OCI-LY3 (cell line): ENCODE data around the gene RC3H1.

Experiments used
- H2AFZ ChIP-seq: fragments of 200-600, 300-600 bp; shearing (Covaris generic); 2 replicates; pipeline ENCODE4 v1.6.0; 2014; ENCODE audit warnings: antibody characterized with exemption, low read depth, low read length
- H3K27ac ChIP-seq: fragments of 200-600, 300-600 bp; sonication (generic); 2 replicates; pipeline ENCODE4 v1.5.1; 2014; ENCODE audit warnings: mild to moderate bottlenecking, low read length, moderate library complexity, mixed read lengths
- H3K27me3 ChIP-seq: fragments of 200-600, 300-600 bp; sonication (generic); 2 replicates; pipeline ENCODE4 v1.6.1; 2014; ENCODE audit warnings: low read depth, low read length, mixed read lengths
- H3K36me3 ChIP-seq: fragments of 200-600, 300-600 bp; sonication (generic); replicated peaks from 2 replicates; pipeline ENCODE3; 2014; ENCODE audit warnings: low read depth, low read length, mixed read lengths
- H3K4me1 ChIP-seq: fragments of 300-600, 200-600 bp; sonication (generic); 2 replicates; pipeline ENCODE4 v1.6.1; 2014; ENCODE audit warnings: low read length, mixed read lengths
- H3K4me2 ChIP-seq: fragments of 200-600, 300-600 bp; sonication (generic); 2 replicates; pipeline ENCODE4 v1.6.1; 2014; ENCODE audit warnings: low read length, mixed read lengths
- H3K4me3 ChIP-seq: fragments of 300-600, 200-600 bp; sonication (generic); 2 replicates; pipeline ENCODE4 v1.5.1; 2014; ENCODE audit warnings: antibody characterized with exemption, mild to moderate bottlenecking, low read length, moderate library complexity
- H3K79me2 ChIP-seq: fragments of 300-600, 200-600 bp; shearing (Covaris generic); 2 replicates; pipeline ENCODE4 v1.6.1; 2014; ENCODE audit warnings: mild to moderate bottlenecking, low read length, mixed read lengths
- H3K9ac ChIP-seq: fragments of 300-600, 200-600 bp; shearing (Covaris generic); 2 replicates; pipeline ENCODE4 v1.6.0; 2014; ENCODE audit warnings: mild to moderate bottlenecking, low read length, moderate library complexity
- H3K9me3 ChIP-seq: fragments of 200-600, 300-600 bp; shearing (Covaris generic); 2 replicates; pipeline ENCODE4 v1.6.1; 2014; ENCODE audit warnings: low read length, mixed read lengths; ENCODE audit not compliant: insufficient read depth
- H4K20me1 ChIP-seq: fragments of 200-600, 300-600 bp; sonication (generic); 2 replicates; pipeline ENCODE4 v1.6.1; 2016; ENCODE audit warnings: low read length, mixed read lengths; ENCODE audit not compliant: insufficient read depth
- EZH2phosphoT487 ChIP-seq: fragments of 200-600 bp; shearing (Covaris generic); IDR thresholded peaks from 2 replicates; pipeline ENCODE4 v1.6.1; 2018; ENCODE audit warnings: antibody characterized with exemption, mixed run types, low read depth
- TF ChIP-seq, protein P1 (sequence below): fragments of 200-600, 300-600 bp; sonication (generic); IDR thresholded peaks from 2 replicates; pipeline ENCODE4 v1.5.1; 2014; ENCODE audit warnings: antibody characterized with exemption, low read length, low read depth

RC3H1 gene

DNA sequence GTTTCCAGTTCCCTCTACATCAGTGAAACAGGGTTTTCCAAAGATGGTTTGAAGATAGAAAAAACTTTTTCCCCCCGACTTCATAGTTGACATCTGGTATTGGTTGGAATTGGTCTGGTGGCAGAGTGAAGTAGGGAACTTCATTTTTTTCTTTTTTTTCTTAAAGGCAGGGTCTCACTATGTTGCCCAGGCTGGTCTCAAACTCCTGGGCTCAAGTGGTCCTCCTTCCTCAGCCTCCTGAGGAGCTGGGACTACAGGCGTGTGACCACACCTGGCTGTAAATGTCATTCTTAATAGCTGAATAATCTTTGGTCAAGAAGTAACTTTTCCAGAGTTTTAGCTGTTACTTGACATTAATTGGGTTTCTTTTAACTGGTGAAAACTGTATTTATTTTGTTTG lies 132.3 kb downstream of the RC3H1 start:
- Histone ChIP-seq H3K27ac (no peak overlapping the region), H3K27me3 (no peaks in the 10 kb centered on the region), H3K4me2 (no peak overlapping the region), H4K20me1 (no peaks in the 10 kb centered on the region), H3K4me1 (no peaks in the 10 kb centered on the region), H3K4me3 (no peak overlapping the region), H3K79me2 (no peaks in the 10 kb centered on the region), H3K36me3 (peaks cover 7% of the 10 kb centered on the region), H3K9ac (no peak overlapping the region), H2AFZ (no peak overlapping the region), H3K9me3 (no peaks in the 10 kb centered on the region)
- no peak for TF ChIP-seq EZH2phosphoT487
- TF ChIP-seq, protein P1, sequence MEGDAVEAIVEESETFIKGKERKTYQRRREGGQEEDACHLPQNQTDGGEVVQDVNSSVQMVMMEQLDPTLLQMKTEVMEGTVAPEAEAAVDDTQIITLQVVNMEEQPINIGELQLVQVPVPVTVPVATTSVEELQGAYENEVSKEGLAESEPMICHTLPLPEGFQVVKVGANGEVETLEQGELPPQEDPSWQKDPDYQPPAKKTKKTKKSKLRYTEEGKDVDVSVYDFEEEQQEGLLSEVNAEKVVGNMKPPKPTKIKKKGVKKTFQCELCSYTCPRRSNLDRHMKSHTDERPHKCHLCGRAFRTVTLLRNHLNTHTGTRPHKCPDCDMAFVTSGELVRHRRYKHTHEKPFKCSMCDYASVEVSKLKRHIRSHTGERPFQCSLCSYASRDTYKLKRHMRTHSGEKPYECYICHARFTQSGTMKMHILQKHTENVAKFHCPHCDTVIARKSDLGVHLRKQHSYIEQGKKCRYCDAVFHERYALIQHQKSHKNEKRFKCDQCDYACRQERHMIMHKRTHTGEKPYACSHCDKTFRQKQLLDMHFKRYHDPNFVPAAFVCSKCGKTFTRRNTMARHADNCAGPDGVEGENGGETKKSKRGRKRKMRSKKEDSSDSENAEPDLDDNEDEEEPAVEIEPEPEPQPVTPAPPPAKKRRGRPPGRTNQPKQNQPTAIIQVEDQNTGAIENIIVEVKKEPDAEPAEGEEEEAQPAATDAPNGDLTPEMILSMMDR, result no peak

DNA sequence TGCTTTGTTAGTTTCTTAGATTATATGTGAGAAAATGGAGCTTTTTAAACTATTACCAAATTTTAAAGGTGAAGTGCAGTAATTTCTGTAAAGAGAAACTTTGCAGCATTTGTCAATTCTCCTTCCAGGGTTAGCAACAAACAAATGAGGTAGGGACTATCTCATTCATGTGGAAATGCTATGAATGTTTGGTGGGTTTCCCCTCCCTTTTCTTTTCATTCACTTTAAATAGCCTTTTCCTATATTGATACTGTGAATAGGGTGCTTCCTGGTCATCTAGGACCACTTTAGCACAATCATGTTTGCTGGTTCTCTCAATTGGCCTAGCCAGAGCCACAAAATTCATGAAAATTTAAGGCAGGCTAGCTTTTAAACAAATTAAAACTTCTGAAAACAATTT lies 133.4 kb downstream of the RC3H1 start:
- Histone ChIP-seq H3K4me2 (no peak overlapping the region), H3K9me3 (no peaks in the 10 kb centered on the region), H3K27ac (no peak overlapping the region), H3K4me3 (no peak overlapping the region), H2AFZ (no peak overlapping the region), H3K4me1 (no peaks in the 10 kb centered on the region), H3K27me3 (no peaks in the 10 kb centered on the region), H3K9ac (no peak overlapping the region), H4K20me1 (no peaks in the 10 kb centered on the region), H3K36me3 (peaks cover 7% of the 10 kb centered on the region), H3K79me2 (no peaks in the 10 kb centered on the region)
- TF ChIP-seq, protein P1, result no peak
- TF ChIP-seq EZH2phosphoT487, result no peak

DNA sequence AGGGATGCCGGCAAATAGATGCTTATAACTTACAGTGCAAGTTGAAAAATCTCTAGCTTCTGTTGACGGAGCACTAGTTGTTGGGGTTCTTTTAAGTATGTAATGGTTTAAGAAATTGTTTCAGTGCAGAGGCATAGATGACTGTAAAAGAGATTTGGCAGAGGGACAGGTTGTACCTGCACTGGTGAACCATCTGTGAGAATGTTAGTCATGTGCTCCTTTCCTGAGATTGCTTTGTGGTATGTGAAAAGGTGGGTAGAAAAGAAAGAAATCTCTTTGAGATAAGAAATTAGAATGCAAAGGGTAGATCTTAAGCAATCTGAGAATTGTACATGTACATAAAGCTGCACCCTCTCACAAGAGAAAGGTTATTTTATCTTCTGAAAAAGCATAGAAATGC lies 134.5 kb downstream of the RC3H1 start:
- no peaks in the 10 kb centered on the region for H4K20me1 ChIP-seq
- H2AFZ ChIP-seq, result no peak overlapping the region

DNA sequence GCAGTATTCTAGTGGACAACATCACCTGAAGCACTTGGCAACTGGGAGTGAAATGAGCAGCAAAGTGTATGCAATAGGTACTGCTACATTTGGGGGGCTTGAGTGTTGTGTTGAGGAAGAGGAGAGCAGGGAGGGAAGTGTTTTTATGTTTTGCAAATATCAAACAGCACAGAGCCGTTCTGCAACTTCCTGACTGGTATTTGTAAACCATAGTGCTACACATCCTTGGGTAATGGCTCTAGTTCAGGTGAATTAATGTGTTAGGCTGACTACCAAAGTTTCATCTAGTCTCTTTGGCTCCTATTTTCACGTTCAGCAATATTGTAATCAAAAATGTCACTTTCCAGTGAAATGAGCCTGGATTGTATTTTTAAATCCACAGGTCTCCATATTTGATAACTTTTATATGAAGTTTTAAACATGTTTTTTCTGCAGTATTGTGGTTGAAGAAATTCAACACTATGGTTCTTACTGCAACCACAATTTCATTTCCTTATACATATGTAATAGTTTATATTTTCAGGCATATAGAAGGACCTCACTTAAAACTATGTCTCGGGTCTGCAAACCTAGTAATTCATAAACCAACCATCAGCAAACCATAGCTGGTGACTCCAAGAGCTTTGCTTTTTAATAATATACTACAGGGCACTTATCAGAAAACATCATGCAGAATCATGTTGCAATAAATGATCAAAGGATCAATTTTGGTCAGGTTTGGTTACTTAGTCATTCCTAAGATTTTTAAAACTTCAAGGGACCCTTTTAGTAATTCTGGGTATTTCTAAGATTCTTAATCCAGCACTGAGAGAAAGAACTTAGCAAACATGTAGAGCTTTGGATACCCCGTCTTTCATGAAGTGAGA lies 135.2 kb downstream of the RC3H1 start:
- Histone ChIP-seq H3K27ac (no peak overlapping the region), H3K79me2 (no peaks in the 10 kb centered on the region), H3K4me3 (no peak overlapping the region), H3K4me2 (no peak overlapping the region), H4K20me1 (no peaks in the 10 kb centered on the region), H3K9ac (no peak overlapping the region), H3K27me3 (no peaks in the 10 kb centered on the region), H3K36me3 (peaks cover 7% of the 10 kb centered on the region), H3K4me1 (no peaks in the 10 kb centered on the region), H2AFZ (no peak overlapping the region), H3K9me3 (no peaks in the 10 kb centered on the region)
- TF ChIP-seq, protein P1, result no peak
- no peak for TF ChIP-seq EZH2phosphoT487

More for the DNA sequence above, 134.5 kb downstream of the RC3H1 start:
- Histone ChIP-seq H3K79me2 (no peaks in the 10 kb centered on the region), H3K9me3 (no peaks in the 10 kb centered on the region), H3K4me2 (no peak overlapping the region), H3K4me1 (no peaks in the 10 kb centered on the region), H3K9ac (no peak overlapping the region), H3K4me3 (no peak overlapping the region), H3K36me3 (peaks cover 7% of the 10 kb centered on the region), H3K27ac (no peak overlapping the region), H3K27me3 (no peaks in the 10 kb centered on the region)
- no peak for TF ChIP-seq EZH2phosphoT487
- TF ChIP-seq, protein P1, result no peak
